Activated CD8-positive, alpha-beta memory T cell treated with anti-CD3 and anti-CD28 coated beads, Interleukin-2, amount 10 ng/mL, durations not matched to agents 7 days and 5 days (primary cell): ENCODE measurements around the gene FPR1. TPM values are rescaled to one million over a fixed set of nuclear protein-coding genes. Genes with fewer than 3 reads are reported as not detected.
A peak's percentile ranks its signal among the peaks of the same experiment; 100 is the strongest.
"Not testable (repeated sequence)": the region's sequence is repeated elsewhere in the genome, so short reads cannot be mapped to it uniquely, and the experiment has no call there.

ENCODE experiments used
- ATAC-seq: fragments of 150-1000 bp; cut with Tn5 transposase; one replicate; pipeline ENCODE4 v1.10.0; 2021; ENCODE audit warnings: moderate library complexity
- CTCF ChIA-PET: fragments of 350-600 bp; sonication (Branson Sonifier 250); formaldehyde crosslinking; loops from one replicate; lab custom pipeline; 2021; ENCODE audit warnings: antibody characterized with exemption; lab: Charles Lee
- DNase-seq: peaks from one replicate; pipeline ENCODE4 v3.0.0-alpha.2; 2020
- H3K27ac Mint-ChIP-seq: one replicate; pipeline ENCODE4 v1.8.0; 2021; ENCODE audit warnings: mild to moderate bottlenecking, mixed read lengths
- H3K27me3 Mint-ChIP-seq: one replicate; pipeline ENCODE4 v1.8.0; 2021; ENCODE audit warnings: mixed read lengths
- H3K36me3 Mint-ChIP-seq: one replicate; pipeline ENCODE4 v1.8.0; 2021; ENCODE audit warnings: mild to moderate bottlenecking, mixed read lengths
- H3K4me1 Mint-ChIP-seq: one replicate; pipeline ENCODE4 v1.8.0; 2021; ENCODE audit warnings: mixed read lengths
- H3K4me3 Mint-ChIP-seq: one replicate; pipeline ENCODE4 v1.8.0; 2021; ENCODE audit warnings: mild to moderate bottlenecking, moderate library complexity, mixed read lengths
- H3K9me3 Mint-ChIP-seq: one replicate; pipeline ENCODE4 v1.8.0; 2022; ENCODE audit warnings: low read depth, mixed read lengths
- total RNA-seq, 2 experiments: library from RNA; stranded (reverse); gene quantifications; one replicate each; pipeline ENCODE4 v1.2.3, GENCODE V29; 2021

The FPR1 gene
- total RNA-seq, 2 experiments from 2014 or later, result not detected

- Mint-ChIP-seq H3K27ac (no peak overlapping the region), H3K4me3 (no peak overlapping the region), H3K27me3 (no peaks in the 10 kb centered on the region), H3K4me1 (peaks cover 2% of the 10 kb centered on the region), H3K9me3 (peaks cover 13% of the 10 kb centered on the region), H3K36me3 (no peaks in the 10 kb centered on the region)
- CTCF ChIA-PET, result no interaction called here
- DNase-seq, result no peak
- ATAC-seq, result no peak
These were observed 35.2 kb upstream of the FPR1 start for GRCh38 chr19:51786646-51787494.

DNA sequence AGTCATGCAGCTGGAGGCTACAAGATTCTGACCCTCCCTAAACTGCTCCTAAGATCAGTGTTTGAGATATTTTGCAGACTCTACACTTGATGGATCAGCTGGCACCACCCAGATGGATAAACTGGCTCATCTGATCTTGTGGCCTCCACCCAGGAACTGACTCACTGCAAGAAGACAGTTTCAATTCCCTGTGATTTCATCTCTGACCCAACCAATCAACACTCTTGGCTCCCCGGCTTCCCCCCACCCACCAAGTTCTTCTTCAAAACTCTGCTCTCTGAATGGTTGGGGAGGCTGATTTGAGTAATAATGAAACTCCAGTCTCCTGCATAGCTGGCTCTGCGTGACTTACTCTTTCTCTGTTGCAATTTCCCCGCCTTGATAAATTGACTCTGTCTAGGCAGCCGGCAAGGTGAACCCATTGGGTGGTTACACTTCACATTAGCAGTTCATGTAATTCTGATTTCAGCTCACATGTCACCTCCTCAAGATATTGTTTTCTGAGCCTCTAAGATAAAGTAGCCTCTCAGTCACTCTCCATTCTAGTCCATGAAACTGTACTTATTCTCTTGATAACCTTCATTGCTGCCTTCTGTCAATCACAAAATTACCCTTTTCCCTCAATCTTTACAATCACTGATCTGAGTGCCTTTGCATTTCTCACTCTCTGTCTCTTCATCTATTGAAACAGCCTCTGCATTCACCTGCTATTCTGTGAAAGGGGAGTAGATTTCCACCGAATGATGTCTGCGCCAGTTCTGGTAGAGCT is 33.4 kb upstream of the FPR1 start:
- Mint-ChIP-seq H3K4me3 (no peak overlapping the region), H3K36me3 (no peaks in the 10 kb centered on the region), H3K4me1 (peaks cover 2% of the 10 kb centered on the region), H3K9me3 (peaks cover 6% of the 10 kb centered on the region), H3K27me3 (peaks cover 3% of the 10 kb centered on the region), H3K27ac (no peak overlapping the region)
- CTCF ChIA-PET, result no interaction called here
- DNase-seq (peak; percentile 55), ATAC-seq (peak; percentile 55)

GRCh38 chr19:51784109-51784785 is 32.6 kb upstream of the FPR1 start:
- CTCF ChIA-PET, result no interaction called here
- DNase-seq (no peak), ATAC-seq (no peak)
- Mint-ChIP-seq H3K9me3 (peaks cover 6% of the 10 kb centered on the region), H3K27ac (no peak overlapping the region), H3K27me3 (peaks cover 5% of the 10 kb centered on the region), H3K4me3 (no peak overlapping the region), H3K36me3 (no peaks in the 10 kb centered on the region), H3K4me1 (peaks cover 2% of the 10 kb centered on the region)

DNA sequence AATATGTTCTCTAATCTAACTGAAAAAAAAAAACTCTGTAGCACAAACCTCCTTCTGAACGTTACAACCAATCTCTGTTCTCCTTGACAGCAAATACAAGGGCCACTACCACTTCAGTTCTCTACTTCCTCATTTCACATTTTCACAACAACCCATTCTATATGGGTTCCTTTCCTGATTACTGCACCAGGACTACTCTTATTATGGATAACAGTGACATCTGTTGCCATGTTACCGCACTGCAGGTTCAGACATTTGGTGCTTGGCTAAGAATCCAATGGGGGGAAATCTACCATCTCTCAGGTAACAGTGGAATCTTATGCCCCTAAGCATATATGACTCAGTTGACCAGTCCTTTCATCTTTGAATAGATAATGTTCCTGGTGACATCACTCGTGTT is 31.7 kb upstream of the FPR1 start:
- Mint-ChIP-seq H3K27ac (no peak overlapping the region), H3K36me3 (no peaks in the 10 kb centered on the region), H3K4me1 (peaks cover 2% of the 10 kb centered on the region), H3K27me3 (peaks cover 5% of the 10 kb centered on the region), H3K9me3 (peaks cover 6% of the 10 kb centered on the region), H3K4me3 (no peak overlapping the region)
- ATAC-seq, result no peak
- CTCF ChIA-PET, result no interaction called here
- no peak for DNase-seq

DNA sequence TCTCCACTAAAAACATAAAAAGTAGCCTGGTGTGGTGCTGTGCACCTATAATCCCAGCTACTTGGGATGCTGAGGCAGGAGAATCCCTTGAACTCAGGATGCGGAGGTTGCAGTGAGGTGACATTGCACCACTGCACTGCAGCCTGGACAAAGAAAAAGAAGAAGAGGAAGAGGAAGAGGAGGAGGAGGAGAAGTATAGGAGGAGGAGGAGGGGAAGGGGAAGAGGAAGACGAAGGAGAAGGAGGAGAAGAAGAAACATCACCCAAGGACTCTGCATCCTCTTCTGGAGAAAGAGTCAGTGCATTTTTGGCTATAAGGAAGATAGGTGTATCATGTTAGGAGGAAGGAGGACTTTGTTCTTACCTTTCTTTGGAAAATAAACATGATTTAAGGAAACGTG is 30.3 kb upstream of the FPR1 start:
- DNase-seq, result no peak
- Mint-ChIP-seq H3K4me3 (no peak overlapping the region), H3K9me3 (peaks cover 3% of the 10 kb centered on the region), H3K4me1 (peaks cover 2% of the 10 kb centered on the region), H3K27me3 (peaks cover 10% of the 10 kb centered on the region), H3K36me3 (no peaks in the 10 kb centered on the region), H3K27ac (no peak overlapping the region)
- CTCF ChIA-PET, result interaction anchor here (0.6 kb wide), 1 partner anchor 1191 kb away, joined by 3 read pairs; no protein-coding TSS in a partner anchor
- ATAC-seq, result no peak

- ATAC-seq (no peak), DNase-seq (no peak)
- CTCF ChIA-PET, result no interaction called here
- no peaks in the 10 kb centered on the region for H3K9me3 Mint-ChIP-seq
- no peak overlapping the region for H3K4me3 Mint-ChIP-seq
- H3K27ac Mint-ChIP-seq, result no peak overlapping the region
- peaks cover 18% of the 10 kb centered on the region for H3K27me3 Mint-ChIP-seq
- H3K36me3 Mint-ChIP-seq, result no peaks in the 10 kb centered on the region
- H3K4me1 Mint-ChIP-seq, result no peaks in the 10 kb centered on the region
These were observed 28.6 kb upstream of the FPR1 start for GRCh38 chr19:51780270-51780669.

- no peak for DNase-seq
- CTCF ChIA-PET, result no interaction called here
- Mint-ChIP-seq H3K4me1 (no peaks in the 10 kb centered on the region), H3K36me3 (no peaks in the 10 kb centered on the region), H3K4me3 (no peak overlapping the region), H3K27me3 (peaks cover 20% of the 10 kb centered on the region), H3K27ac (no peak overlapping the region), H3K9me3 (no peaks in the 10 kb centered on the region)
- no peak for ATAC-seq
These were observed 28.0 kb upstream of the FPR1 start for GRCh38 chr19:51779703-51780102.

GRCh38 chr19:51779181-51779580 is 27.5 kb upstream of the FPR1 start:
- no peaks in the 10 kb centered on the region for H3K9me3 Mint-ChIP-seq

GRCh38 chr19:51777570-51778462 is 26.1 kb upstream of the FPR1 start:
- peaks cover 20% of the 10 kb centered on the region for H3K27me3 Mint-ChIP-seq
- CTCF ChIA-PET, result interaction anchor here (0.6 to 1.7 kb wide), 18 partner anchors 10 to 1754 kb away, joined by 3 to 6 read pairs (median 3); no protein-coding TSS in a partner anchor

More at GRCh38 chr19:51779181-51779580, 27.5 kb upstream of the FPR1 start:
- ATAC-seq, result no peak
- H3K27ac Mint-ChIP-seq, result no peak overlapping the region
- no peak for DNase-seq
- H3K4me3 Mint-ChIP-seq, result no peak overlapping the region
- CTCF ChIA-PET, result no interaction called here
- no peaks in the 10 kb centered on the region for H3K36me3 Mint-ChIP-seq
- H3K4me1 Mint-ChIP-seq, result no peaks in the 10 kb centered on the region
- peaks cover 20% of the 10 kb centered on the region for H3K27me3 Mint-ChIP-seq

GRCh38 chr19:51776561-51776960 is 24.9 kb upstream of the FPR1 start:
- not testable (repeated sequence) for H3K4me3 Mint-ChIP-seq, H3K27ac Mint-ChIP-seq, DNase-seq, H3K36me3 Mint-ChIP-seq, H3K9me3 Mint-ChIP-seq, H3K4me1 Mint-ChIP-seq, ATAC-seq
- CTCF ChIA-PET, result interaction anchor here (1.6 to 1.7 kb wide), 2 partner anchors 116 to 261 kb away, joined by 5 to 6 read pairs; no protein-coding TSS in a partner anchor
- H3K27me3 Mint-ChIP-seq, result peaks cover 20% of the 10 kb centered on the region

More at GRCh38 chr19:51777570-51778462, 26.1 kb upstream of the FPR1 start:
- ATAC-seq (peak; percentile 51), DNase-seq (peak; percentile 53)
- H3K27ac Mint-ChIP-seq, result no peak overlapping the region
- no peaks in the 10 kb centered on the region for H3K36me3 Mint-ChIP-seq
- no peak overlapping the region for H3K4me3 Mint-ChIP-seq
- peaks cover 4% of the 10 kb centered on the region for H3K9me3 Mint-ChIP-seq
- no peaks in the 10 kb centered on the region for H3K4me1 Mint-ChIP-seq

- Mint-ChIP-seq H3K4me1 (no peaks in the 10 kb centered on the region), H3K9me3 (peaks cover 9% of the 10 kb centered on the region), H3K36me3 (no peaks in the 10 kb centered on the region), H3K27me3 (peaks cover 11% of the 10 kb centered on the region), H3K27ac (no peak overlapping the region), H3K4me3 (no peak overlapping the region)
- DNase-seq (no peak), ATAC-seq (no peak)
- CTCF ChIA-PET, result no interaction called here
These were observed 21.3 kb upstream of the FPR1 start for GRCh38 chr19:51772977-51773376.

GRCh38 chr19:51771376-51772130 is 19.9 kb upstream of the FPR1 start:
- Mint-ChIP-seq H3K4me1 (no peaks in the 10 kb centered on the region), H3K27me3 (peaks cover 8% of the 10 kb centered on the region), H3K4me3 (no peak overlapping the region), H3K9me3 (peaks cover 9% of the 10 kb centered on the region), H3K27ac (no peak overlapping the region), H3K36me3 (no peaks in the 10 kb centered on the region)
- DNase-seq (no peak), ATAC-seq (no peak)
- CTCF ChIA-PET, result no interaction called here
